Activated naive CD8-positive, alpha-beta T cell treated with anti-CD3 and anti-CD28 coated beads, Interleukin-2, amount 10 ng/mL, durations not matched to agents 7 days and 5 days (primary cell): ENCODE measurements around the gene HS6ST3. TPM values are rescaled to one million over a fixed set of nuclear protein-coding genes. Genes with fewer than 3 reads are reported as not detected.
"Not testable (repeated sequence)": the region's sequence is repeated elsewhere in the genome, so short reads cannot be mapped to it uniquely, and the experiment has no call there.

Experiments
- ATAC-seq: fragments of 150-1000 bp; cut with Tn5 transposase; one replicate; pipeline ENCODE4 v1.10.0; 2021; ENCODE audit warnings: low read depth, moderate library complexity
- POLR2A ChIA-PET: fragments of 350-600 bp; sonication (Branson Sonifier 250); formaldehyde crosslinking; loops from one replicate; lab custom pipeline; 2021; ENCODE audit warnings: antibody characterized with exemption; lab: Charles Lee
- DNase-seq: peaks from one replicate; pipeline ENCODE4 v3.0.0; 2021
- H3K27ac Mint-ChIP-seq: one replicate; pipeline ENCODE4 v1.8.0; 2022; ENCODE audit warnings: mild to moderate bottlenecking, mixed read lengths
- H3K27me3 Mint-ChIP-seq: one replicate; pipeline ENCODE4 v1.8.0; 2022; ENCODE audit warnings: mild to moderate bottlenecking, moderate library complexity, mixed read lengths
- H3K36me3 Mint-ChIP-seq: one replicate; pipeline ENCODE4 v1.8.0; 2021; ENCODE audit warnings: mild to moderate bottlenecking, mixed read lengths
- H3K4me1 Mint-ChIP-seq: one replicate; pipeline ENCODE4 v1.8.0; 2021; ENCODE audit warnings: mixed read lengths
- H3K4me3 Mint-ChIP-seq: one replicate; pipeline ENCODE4 v1.8.0; 2022; ENCODE audit warnings: mild to moderate bottlenecking, moderate library complexity, mixed read lengths
- H3K9me3 Mint-ChIP-seq: one replicate; pipeline ENCODE4 v1.8.0; 2021; ENCODE audit warnings: mixed read lengths
- total RNA-seq, 2 experiments: library from RNA; stranded (reverse); gene quantifications; one replicate each; pipeline ENCODE4 v1.2.3, GENCODE V29; 2021

Gene HS6ST3
- total RNA-seq, 2 experiments from 2014 or later, result not detected

GRCh38 chr13:96474181-96474557 is 384.3 kb downstream of the HS6ST3 start:
- no peak overlapping the region for H3K4me3 Mint-ChIP-seq
- POLR2A ChIA-PET, result no interaction called here

DNA sequence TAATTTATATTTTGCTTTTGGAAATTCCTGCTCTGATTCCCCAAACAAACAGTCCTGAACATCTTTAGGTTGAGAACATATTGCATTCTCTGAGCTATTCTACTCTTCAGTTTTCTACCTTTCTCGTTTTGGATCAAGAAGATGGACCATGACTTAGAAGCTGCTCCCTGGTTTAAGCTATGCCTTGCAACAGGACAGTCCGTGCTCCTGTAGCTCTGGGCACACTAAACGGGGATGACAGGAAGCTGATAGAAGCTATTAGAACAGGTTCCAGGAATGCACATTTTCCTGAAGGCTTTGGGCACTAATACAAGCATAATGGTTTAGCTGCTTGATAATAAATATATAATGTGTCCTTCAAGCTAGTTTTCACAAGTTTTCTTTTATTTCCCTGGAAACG is 385.2 kb downstream of the HS6ST3 start:
- ATAC-seq (no peak), DNase-seq (no peak)
- Mint-ChIP-seq H3K36me3 (no peaks in the 10 kb centered on the region), H3K27ac (no peak overlapping the region), H3K4me1 (no peaks in the 10 kb centered on the region), H3K9me3 (peaks cover 3% of the 10 kb centered on the region), H3K27me3 (no peaks in the 10 kb centered on the region), H3K4me3 (no peak overlapping the region)
- POLR2A ChIA-PET, result no interaction called here

More at GRCh38 chr13:96474181-96474557, 384.3 kb downstream of the HS6ST3 start:
- no peak for ATAC-seq
- Mint-ChIP-seq H3K27ac (no peak overlapping the region), H3K27me3 (no peaks in the 10 kb centered on the region), H3K36me3 (no peaks in the 10 kb centered on the region), H3K9me3 (peaks cover 1% of the 10 kb centered on the region), H3K4me1 (no peaks in the 10 kb centered on the region)
- DNase-seq, result no peak

DNA sequence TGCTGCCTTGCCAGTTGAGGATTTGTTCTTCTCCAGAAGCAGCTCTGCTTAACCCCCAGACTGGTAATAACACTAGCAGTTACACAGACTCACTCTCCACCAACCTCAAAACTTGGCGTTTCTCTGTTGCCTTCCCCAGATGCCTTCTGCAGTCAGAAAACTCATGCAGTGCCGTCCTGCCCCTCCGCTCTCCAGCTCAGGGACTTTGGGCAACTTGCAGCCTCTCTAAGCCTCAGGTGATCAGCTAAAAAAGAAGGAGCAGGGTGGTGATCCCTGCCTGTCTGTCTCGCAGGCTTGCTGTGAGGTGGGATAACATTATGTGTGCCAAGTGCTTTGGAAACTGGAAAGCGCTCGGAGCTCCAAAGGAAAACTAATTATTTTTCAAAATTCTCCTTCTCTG is 391.6 kb downstream of the HS6ST3 start:
- no peaks in the 10 kb centered on the region for H3K4me1 Mint-ChIP-seq
- ATAC-seq, result no peak
- peaks cover 6% of the 10 kb centered on the region for H3K9me3 Mint-ChIP-seq
- H3K36me3 Mint-ChIP-seq, result no peaks in the 10 kb centered on the region
- DNase-seq, result no peak
- POLR2A ChIA-PET, result no interaction called here
- H3K27ac Mint-ChIP-seq, result no peak overlapping the region
- no peaks in the 10 kb centered on the region for H3K27me3 Mint-ChIP-seq
- no peak overlapping the region for H3K4me3 Mint-ChIP-seq

DNA sequence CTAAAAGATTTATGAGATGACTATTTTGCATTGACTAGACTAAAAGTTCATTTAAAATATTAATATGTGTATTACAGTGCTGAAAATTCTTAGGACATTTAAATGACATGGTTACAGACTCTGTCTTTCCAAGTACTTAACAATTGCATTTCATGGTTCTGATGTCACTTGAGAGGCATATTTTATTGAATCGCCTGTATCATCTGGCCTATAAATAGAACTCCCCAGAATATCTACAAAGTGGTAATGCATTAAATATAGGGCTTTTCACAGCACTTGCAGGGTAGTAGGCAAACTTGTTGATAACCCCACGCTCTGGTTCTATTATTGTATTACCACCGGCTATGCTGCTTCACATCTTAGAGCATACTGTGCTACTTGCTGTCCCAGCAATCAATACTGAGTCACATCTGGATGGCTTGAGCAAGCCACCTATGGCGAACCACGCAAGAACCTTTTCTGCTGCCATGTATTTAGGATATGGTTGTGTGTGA is 400.6 kb downstream of the HS6ST3 start:
- H3K27ac Mint-ChIP-seq, result no peak overlapping the region
- H3K4me3 Mint-ChIP-seq, result no peak overlapping the region
- no peaks in the 10 kb centered on the region for H3K4me1 Mint-ChIP-seq
- peaks cover 5% of the 10 kb centered on the region for H3K9me3 Mint-ChIP-seq
- DNase-seq (no peak), ATAC-seq (no peak)
- POLR2A ChIA-PET, result no interaction called here
- H3K36me3 Mint-ChIP-seq, result no peaks in the 10 kb centered on the region
- no peaks in the 10 kb centered on the region for H3K27me3 Mint-ChIP-seq

GRCh38 chr13:96491103-96491502 is 401.2 kb downstream of the HS6ST3 start:
- Mint-ChIP-seq H3K36me3 (no peaks in the 10 kb centered on the region), H3K4me3 (no peak overlapping the region), H3K9me3 (peaks cover 4% of the 10 kb centered on the region), H3K27me3 (no peaks in the 10 kb centered on the region), H3K4me1 (no peaks in the 10 kb centered on the region), H3K27ac (no peak overlapping the region)
- POLR2A ChIA-PET, result no interaction called here
- DNase-seq (no peak), ATAC-seq (no peak)

GRCh38 chr13:96492766-96493165 is 402.9 kb downstream of the HS6ST3 start:
- no peak for DNase-seq
- no peaks in the 10 kb centered on the region for H3K36me3 Mint-ChIP-seq
- H3K4me1 Mint-ChIP-seq, result no peaks in the 10 kb centered on the region
- POLR2A ChIA-PET, result no interaction called here
- H3K27ac Mint-ChIP-seq, result no peak overlapping the region
- no peak overlapping the region for H3K4me3 Mint-ChIP-seq
- no peaks in the 10 kb centered on the region for H3K27me3 Mint-ChIP-seq
- H3K9me3 Mint-ChIP-seq, result peaks cover 9% of the 10 kb centered on the region
- ATAC-seq, result no peak

DNA sequence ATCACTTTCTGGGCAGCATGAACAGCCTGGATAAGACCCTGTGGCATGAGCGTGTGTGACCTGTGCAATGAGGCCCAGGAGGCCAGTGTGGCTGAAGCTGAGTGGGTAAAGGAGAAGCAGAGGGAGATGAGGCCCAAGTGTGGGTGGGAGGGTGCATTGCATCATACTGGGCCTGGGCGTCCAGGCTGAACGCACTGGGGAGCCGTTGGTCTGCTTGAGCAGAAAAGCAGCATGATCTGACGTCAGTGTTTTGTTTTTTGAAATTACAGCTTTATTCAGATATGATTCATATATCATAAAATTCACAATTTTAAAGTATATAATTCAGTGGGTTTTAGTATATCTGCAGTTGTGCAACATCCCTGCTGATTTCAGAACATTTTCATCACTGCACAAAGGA is 409.7 kb downstream of the HS6ST3 start:
- Mint-ChIP-seq H3K27ac (no peak overlapping the region), H3K27me3 (no peaks in the 10 kb centered on the region), H3K4me3 (no peak overlapping the region), H3K36me3 (no peaks in the 10 kb centered on the region), H3K9me3 (peaks cover 14% of the 10 kb centered on the region), H3K4me1 (no peaks in the 10 kb centered on the region)
- no peak for ATAC-seq
- POLR2A ChIA-PET, result no interaction called here
- DNase-seq, result no peak

- Mint-ChIP-seq H3K27me3 (no peaks in the 10 kb centered on the region), H3K27ac (no peak overlapping the region), H3K9me3 (peaks cover 10% of the 10 kb centered on the region), H3K4me1 (no peaks in the 10 kb centered on the region), H3K4me3 (no peak overlapping the region), H3K36me3 (no peaks in the 10 kb centered on the region)
- POLR2A ChIA-PET, result no interaction called here
- DNase-seq, result no peak
- ATAC-seq, result no peak
Observed at GRCh38 chr13:96500953-96501352, 411.0 kb downstream of the HS6ST3 start.

GRCh38 chr13:96503481-96503880 is 413.6 kb downstream of the HS6ST3 start:
- ATAC-seq (no peak), DNase-seq (no peak)
- Mint-ChIP-seq H3K4me1 (no peaks in the 10 kb centered on the region), H3K9me3 (peaks cover 5% of the 10 kb centered on the region), H3K27me3 (no peaks in the 10 kb centered on the region), H3K36me3 (no peaks in the 10 kb centered on the region), H3K27ac (no peak overlapping the region), H3K4me3 (no peak overlapping the region)
- POLR2A ChIA-PET, result no interaction called here

- no peaks in the 10 kb centered on the region for H3K36me3 Mint-ChIP-seq
- no peaks in the 10 kb centered on the region for H3K27me3 Mint-ChIP-seq
- H3K9me3 Mint-ChIP-seq, result no peaks in the 10 kb centered on the region
- no peak overlapping the region for H3K27ac Mint-ChIP-seq
- POLR2A ChIA-PET, result no interaction called here
- no peak overlapping the region for H3K4me3 Mint-ChIP-seq
- ATAC-seq (no peak), DNase-seq (no peak)
- no peaks in the 10 kb centered on the region for H3K4me1 Mint-ChIP-seq
Observed at GRCh38 chr13:96511587-96511986, 421.7 kb downstream of the HS6ST3 start.

DNA sequence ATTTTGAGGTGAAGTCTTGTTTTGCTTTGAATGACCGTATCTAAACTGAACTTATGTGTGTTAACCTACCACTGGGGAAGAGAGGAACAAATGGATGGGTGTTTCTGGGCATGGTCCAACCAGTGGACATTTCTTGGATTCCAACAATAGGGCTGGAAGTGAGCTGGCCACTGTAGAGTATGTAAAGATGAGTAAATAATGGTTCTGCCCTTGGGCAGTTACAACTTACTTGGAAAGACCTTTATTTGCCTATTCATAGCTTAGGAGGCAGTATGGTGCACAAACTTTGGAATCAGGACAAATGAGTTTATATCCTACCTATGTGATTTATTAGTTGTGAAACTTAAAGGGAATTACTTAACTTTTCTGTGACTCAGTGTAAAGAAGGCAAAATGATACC is 429.5 kb downstream of the HS6ST3 start:
- H3K27ac Mint-ChIP-seq, result no peak overlapping the region
- no peak for DNase-seq
- ATAC-seq, result no peak
- H3K4me3 Mint-ChIP-seq, result no peak overlapping the region
- no peaks in the 10 kb centered on the region for H3K27me3 Mint-ChIP-seq
- POLR2A ChIA-PET, result no interaction called here
- H3K4me1 Mint-ChIP-seq, result no peaks in the 10 kb centered on the region
- peaks cover 12% of the 10 kb centered on the region for H3K9me3 Mint-ChIP-seq
- H3K36me3 Mint-ChIP-seq, result no peaks in the 10 kb centered on the region

GRCh38 chr13:96524398-96525020 is 434.6 kb downstream of the HS6ST3 start:
- POLR2A ChIA-PET, ATAC-seq, DNase-seq, H3K4me3 Mint-ChIP-seq, H3K27ac Mint-ChIP-seq, H3K4me1 Mint-ChIP-seq, H3K27me3 Mint-ChIP-seq, H3K36me3 Mint-ChIP-seq: not testable (repeated sequence)
- H3K9me3 Mint-ChIP-seq, result peaks cover 10% of the 10 kb centered on the region

DNA sequence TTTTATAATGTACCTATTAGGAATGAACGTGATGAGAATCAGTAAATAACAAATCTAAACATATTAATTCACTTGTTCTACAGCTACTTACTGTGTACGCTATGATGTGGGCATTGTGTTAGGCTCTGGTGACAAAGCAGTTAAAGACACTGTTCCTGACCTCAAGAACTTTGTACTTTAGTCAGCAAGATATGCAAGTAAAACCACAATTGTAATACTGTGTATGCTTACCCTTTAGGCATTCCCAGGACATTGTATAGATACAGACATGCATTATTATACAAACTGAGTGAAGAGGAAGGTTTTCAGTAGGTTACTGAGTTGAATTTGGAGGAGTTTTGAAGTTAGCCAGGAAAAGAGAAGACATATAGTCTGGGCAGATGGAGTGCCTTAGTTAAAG is 435.8 kb downstream of the HS6ST3 start:
- DNase-seq (no peak), ATAC-seq (no peak)
- H3K4me3 Mint-ChIP-seq, result no peak overlapping the region
- H3K36me3 Mint-ChIP-seq, result no peaks in the 10 kb centered on the region
- POLR2A ChIA-PET, result no interaction called here
- peaks cover 10% of the 10 kb centered on the region for H3K9me3 Mint-ChIP-seq
- no peaks in the 10 kb centered on the region for H3K27me3 Mint-ChIP-seq
- H3K27ac Mint-ChIP-seq, result no peak overlapping the region
- H3K4me1 Mint-ChIP-seq, result no peaks in the 10 kb centered on the region

DNA sequence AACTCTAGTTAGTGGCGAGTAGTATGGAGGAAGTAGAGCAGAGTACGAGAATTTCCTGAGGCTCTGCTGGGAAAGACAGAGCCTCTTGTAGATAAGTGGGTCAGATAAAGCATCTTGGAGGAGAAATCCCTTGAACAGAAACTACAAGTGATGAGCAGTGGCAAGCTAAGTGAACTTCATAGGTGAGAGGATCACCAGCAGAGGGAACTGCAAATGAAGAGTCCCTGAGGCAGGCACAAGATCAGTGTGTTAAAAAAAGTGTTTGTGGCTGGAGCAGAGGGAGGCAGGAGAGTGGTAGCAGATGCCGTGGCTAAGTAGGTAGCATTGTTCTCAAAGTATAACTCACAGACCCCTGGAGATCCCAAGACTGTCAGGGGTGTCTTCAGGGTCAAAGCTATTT is 437.6 kb downstream of the HS6ST3 start:
- no peaks in the 10 kb centered on the region for H3K4me1 Mint-ChIP-seq
- DNase-seq, result no peak
- no peaks in the 10 kb centered on the region for H3K36me3 Mint-ChIP-seq
- no peak for ATAC-seq
- H3K9me3 Mint-ChIP-seq, result peaks cover 6% of the 10 kb centered on the region
- H3K27ac Mint-ChIP-seq, result no peak overlapping the region
- POLR2A ChIA-PET, result no interaction called here
- H3K4me3 Mint-ChIP-seq, result no peak overlapping the region
- H3K27me3 Mint-ChIP-seq, result no peaks in the 10 kb centered on the region
